Activated CD8-positive, alpha-beta memory T cell treated with anti-CD3 and anti-CD28 coated beads, Interleukin-2, amount 50 U/mL, for 24 hours (primary cell): ENCODE results near the gene ATRAID.

Experiments
- DNase-seq: peaks from one replicate; pipeline ENCODE4 v3.0.0-alpha.2; 2020; ENCODE audit errors: extremely low read depth

The ATRAID gene

DNA sequence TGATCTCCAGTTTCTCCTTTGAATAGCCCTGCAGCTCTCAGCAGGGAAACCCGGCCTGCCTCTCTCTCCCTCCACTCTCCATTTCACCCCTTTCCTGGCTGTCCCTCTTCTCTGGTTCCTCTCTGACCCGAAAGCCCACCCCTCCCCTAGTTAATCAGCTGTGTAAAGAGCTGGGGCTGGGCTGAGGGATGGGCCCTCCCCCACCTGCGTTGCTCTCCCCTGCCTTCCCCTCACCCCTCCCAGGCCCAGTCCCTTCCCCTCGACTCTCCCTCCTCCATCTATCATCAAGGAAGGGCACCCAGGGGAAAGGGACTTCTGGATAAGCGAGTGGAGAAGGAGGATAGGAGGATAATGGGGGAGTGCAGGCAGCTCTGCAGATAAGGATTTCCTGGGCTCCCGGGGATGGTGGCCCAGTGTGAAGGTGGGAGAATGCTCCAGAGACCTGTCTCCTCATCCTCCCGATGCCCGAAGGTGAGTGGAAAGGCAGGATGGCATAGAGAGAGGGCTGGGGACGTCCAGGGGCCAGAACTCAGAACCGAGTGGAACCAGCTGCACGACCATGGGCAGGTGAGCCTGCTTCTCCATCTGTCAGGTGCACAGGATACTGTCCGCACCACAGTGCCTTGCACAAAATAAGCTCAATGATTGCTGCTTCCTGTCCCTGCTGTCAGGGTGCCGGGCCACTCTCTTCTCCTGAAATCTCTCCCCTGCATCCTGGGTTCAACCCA is 39.0 kb downstream of the ATRAID start:
- DNase-seq: no peak

- no peak for DNase-seq
Measured at GRCh38 chr2:27251766-27252165, 39.9 kb downstream of the ATRAID start.

DNA sequence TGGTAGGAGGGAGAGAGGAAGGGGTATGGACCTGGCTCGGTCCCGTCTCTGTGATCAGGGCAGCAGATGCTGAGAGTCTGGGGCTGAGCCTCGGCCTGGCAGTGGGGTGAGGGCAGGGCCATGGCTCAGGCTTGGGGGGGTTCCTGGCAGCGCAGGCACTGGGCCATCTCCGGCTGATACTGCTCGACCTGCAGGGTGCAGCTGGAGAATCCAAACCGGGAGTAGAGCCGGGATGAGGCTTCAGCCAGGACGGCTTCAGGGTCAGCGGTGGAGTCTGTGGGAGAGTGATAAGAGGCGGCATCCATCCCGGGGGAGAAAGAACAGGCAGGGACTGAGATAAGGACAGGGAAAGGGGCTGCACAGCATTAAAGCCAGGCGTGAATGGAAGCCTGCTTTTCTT is 43.3 kb downstream of the ATRAID start:
- no peak for DNase-seq

GRCh38 chr2:27255660-27256059 is 43.8 kb downstream of the ATRAID start:
- DNase-seq: no peak

GRCh38 chr2:27256855-27257454 is 45.1 kb downstream of the ATRAID start:
- no peak for DNase-seq

- no peak for DNase-seq
Measured at GRCh38 chr2:27258051-27258450, 46.2 kb downstream of the ATRAID start.

DNA sequence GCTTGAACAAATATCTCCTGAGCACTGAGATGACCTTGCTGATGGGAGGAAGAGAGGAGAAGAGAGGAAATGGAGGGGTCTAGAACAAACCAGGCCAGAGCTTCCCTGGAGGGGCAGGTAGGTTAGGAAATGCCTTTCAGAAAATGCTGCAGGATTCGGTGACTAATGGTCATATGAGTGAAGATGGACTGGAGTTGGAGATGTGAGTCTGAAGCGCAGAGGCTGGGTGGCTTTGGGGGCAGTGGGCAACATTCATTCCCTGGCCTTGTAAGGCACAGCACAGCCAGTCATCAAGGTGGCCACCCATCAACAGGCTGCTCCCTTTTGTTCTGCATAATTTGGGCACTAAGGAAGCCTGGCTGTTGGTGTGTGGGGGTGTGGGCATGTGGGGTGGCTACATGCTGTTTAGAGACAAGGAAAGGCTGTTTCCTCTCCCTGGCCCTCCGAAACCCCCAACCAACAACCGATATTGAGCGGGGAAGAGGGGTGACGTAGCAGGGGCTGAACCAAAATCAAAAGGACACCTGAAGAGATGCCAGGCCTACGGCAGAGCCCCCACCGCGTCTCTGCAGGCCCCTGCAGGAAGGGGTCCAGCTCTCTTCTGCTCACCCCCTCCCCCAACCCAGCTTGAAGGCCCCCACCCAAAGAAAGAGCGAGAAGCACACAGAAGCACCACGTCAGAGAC is 49.5 kb downstream of the ATRAID start:
- no peak for DNase-seq

DNA sequence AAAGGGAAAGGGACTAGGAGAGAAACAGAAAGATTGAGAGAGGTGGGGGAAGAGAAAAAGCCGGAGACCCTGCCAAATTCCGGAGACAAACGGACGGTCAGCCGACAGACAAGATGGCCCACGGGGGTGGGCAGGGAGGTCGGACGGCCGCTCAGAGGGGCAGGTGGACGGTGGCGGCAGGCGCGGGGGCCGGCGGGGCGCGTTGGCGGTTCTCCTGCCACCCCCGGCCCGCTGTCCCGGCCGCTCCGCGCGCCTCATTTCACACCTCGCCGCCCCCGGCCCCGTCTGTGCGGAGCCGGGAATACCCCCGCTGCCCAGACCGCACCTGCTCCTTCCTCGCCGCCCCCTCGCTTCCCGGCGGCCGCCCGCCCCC is 50.1 kb downstream of the ATRAID start:
- DNase-seq: no peak

DNA sequence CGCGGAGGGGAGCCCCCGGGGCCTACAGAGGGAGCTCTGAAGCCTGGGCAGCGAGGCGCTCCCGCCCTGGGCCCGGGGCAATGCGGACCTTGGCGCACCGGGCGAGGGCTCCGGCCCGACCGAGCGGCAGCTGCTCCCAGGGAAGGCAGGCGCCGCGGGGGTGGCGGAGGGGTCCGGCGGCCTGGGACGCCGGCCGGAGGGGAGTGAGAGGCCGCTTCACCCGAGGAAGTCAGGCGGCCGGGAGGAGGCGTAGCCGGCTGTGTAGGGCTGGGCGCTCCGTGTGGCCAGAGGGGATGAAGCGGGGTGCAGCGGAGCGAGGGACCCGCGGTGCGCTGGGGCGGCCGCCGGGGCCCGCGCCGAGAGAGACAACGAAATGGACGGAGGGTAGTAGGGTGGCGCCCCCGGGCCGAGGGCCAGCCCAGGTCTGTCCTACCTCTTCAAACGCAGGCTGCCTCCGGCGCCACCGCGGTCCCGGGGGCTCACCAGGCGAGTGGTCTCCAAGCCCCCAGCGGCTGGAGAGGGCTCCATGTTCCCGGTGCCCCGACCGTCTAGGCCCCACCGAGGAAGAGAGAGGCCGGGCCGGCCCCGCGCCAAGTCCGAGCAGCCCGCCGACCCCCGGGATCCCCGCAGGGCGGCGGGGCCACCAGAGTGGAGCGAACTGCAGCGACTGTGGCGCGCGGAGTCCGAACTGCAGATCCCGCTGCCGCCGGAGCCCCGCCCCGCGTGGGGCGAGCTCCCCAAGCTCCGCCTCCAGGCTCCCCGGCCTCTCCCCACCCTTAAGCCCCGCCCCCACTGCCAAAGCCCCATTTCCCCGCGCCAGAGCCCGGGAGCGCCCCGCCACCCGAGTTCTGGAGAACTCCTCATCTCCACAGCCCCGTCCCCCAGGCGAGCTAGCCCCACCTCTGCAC is 50.8 kb downstream of the ATRAID start, which contains the start of gene SLC30A3:
Gene SLC30A3, minus strand, starts transcription at position 669 of the 908 bp plus-strand sequence. Its CDS starts 141 bp downstream, at position 528.
- no peak for DNase-seq

GRCh38 chr2:27263287-27264252 is 51.7 kb downstream of the ATRAID start:
- DNase-seq: no peak

DNA sequence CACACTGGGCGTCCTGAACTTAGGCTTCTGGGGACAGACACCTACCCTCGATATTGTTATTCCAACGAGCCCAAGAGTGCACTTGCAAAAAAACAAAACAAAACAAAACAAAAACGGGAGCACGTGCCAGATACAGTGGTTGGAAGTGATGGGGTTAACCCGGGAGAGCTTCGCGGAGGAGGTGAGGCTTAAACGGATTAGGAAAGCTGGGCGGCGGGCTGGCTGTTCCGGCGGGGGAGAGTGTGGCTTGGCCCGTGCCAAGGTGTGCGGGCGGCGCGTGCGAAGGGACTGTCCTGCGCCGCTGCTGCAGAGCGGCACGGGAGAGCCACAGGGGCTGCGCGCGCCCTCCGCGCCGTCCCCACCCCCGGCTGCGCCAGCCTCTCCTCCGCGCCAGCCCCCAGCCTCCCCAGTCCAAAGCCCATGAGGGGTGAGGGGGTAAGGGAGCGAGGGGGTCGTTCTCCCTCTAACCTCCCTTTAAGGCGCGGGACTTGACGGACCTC is 52.5 kb downstream of the ATRAID start:
- DNase-seq: no peak

- no peak for DNase-seq
Measured at GRCh38 chr2:27264753-27265535, 53.1 kb downstream of the ATRAID start.

- no peak for DNase-seq
Measured at GRCh38 chr2:27265536-27265870, 53.7 kb downstream of the ATRAID start.
